D341Med (cell line): ENCODE data around the gene CDK13.
"Not testable (repeated sequence)": the region's sequence is repeated elsewhere in the genome, so short reads cannot be mapped to it uniquely, and the experiment has no call there.

Experiments
- DNase-seq: peaks from one replicate; pipeline ENCODE4 v3.0.0; 2012; ENCODE audit warnings: low spot score

The CDK13 gene

GRCh38 chr7:40097728-40098127 lies 147.7 kb downstream of the CDK13 start:
- no peak for DNase-seq

GRCh38 chr7:40098810-40099209 lies 148.8 kb downstream of the CDK13 start:
- DNase-seq: no peak

GRCh38 chr7:40099837-40100236 lies 149.8 kb downstream of the CDK13 start:
- DNase-seq: no peak

GRCh38 chr7:40101201-40101600 lies 151.1 kb downstream of the CDK13 start:
- no peak for DNase-seq

GRCh38 chr7:40102897-40103296 lies 152.8 kb downstream of the CDK13 start:
- DNase-seq: no peak

GRCh38 chr7:40105879-40106473 lies 155.9 kb downstream of the CDK13 start:
- DNase-seq: no peak

- no peak for DNase-seq
Measured at GRCh38 chr7:40115936-40116335, 165.9 kb downstream of the CDK13 start.

- DNase-seq: not testable (repeated sequence)
Measured at GRCh38 chr7:40117199-40117598, 167.1 kb downstream of the CDK13 start.

- DNase-seq: not testable (repeated sequence)
Measured at GRCh38 chr7:40118201-40118600, 168.1 kb downstream of the CDK13 start.

GRCh38 chr7:40120020-40120419 lies 170.0 kb downstream of the CDK13 start:
- no peak for DNase-seq

- DNase-seq: not testable (repeated sequence)
Measured at GRCh38 chr7:40122100-40122939, 172.3 kb downstream of the CDK13 start.

GRCh38 chr7:40122940-40123254 lies 172.8 kb downstream of the CDK13 start:
- DNase-seq: no peak

GRCh38 chr7:40133561-40134427 lies 183.7 kb downstream of the CDK13 start:
- peak; percentile 83 for DNase-seq

- DNase-seq: peak; percentile 98
Measured at GRCh38 chr7:40134428-40135316, 184.6 kb downstream of the CDK13 start, which contains the start of the genes MPLKIP and SUGCT. Gene MPLKIP (minus strand): TSS chr7:40134622. CDS start chr7:40134567, 55 bp downstream. Gene SUGCT (plus strand): TSS chr7:40135005.

- DNase-seq: no peak
Measured at GRCh38 chr7:40135317-40135610, 185.2 kb downstream of the CDK13 start.

GRCh38 chr7:40137563-40137962 lies 187.5 kb downstream of the CDK13 start:
- DNase-seq: no peak

- no peak for DNase-seq
Measured at GRCh38 chr7:40138973-40139372, 188.9 kb downstream of the CDK13 start.

GRCh38 chr7:40139891-40140290 lies 189.8 kb downstream of the CDK13 start:
- not testable (repeated sequence) for DNase-seq

- DNase-seq: not testable (repeated sequence)
Measured at GRCh38 chr7:40141916-40142315, 191.9 kb downstream of the CDK13 start.

GRCh38 chr7:40145596-40146130 lies 195.6 kb downstream of the CDK13 start:
- not testable (repeated sequence) for DNase-seq
